ELR (cell line): Measurements from ENCODE around the gene CYP2W1.
A peak's percentile ranks its signal among the peaks of the same experiment; 100 is the strongest.

Experiments
- DNase-seq: peaks from one replicate; pipeline ENCODE4 v3.0.0-alpha.2; 2015; ENCODE audit warnings: low read depth

The CYP2W1 gene

GRCh38 chr7:966291-967069, 16.5 kb upstream of the CYP2W1 start:
- no peak for DNase-seq

GRCh38 chr7:967361-968082, 15.5 kb upstream of the CYP2W1 start:
- DNase-seq = no peak

GRCh38 chr7:968205-969105, 14.5 kb upstream of the CYP2W1 start:
- no peak for DNase-seq

GRCh38 chr7:969403-969802, 13.6 kb upstream of the CYP2W1 start:
- DNase-seq = no peak

- no peak for DNase-seq
Observed at GRCh38 chr7:970744-971143, 12.2 kb upstream of the CYP2W1 start.

GRCh38 chr7:972110-972509, 10.9 kb upstream of the CYP2W1 start:
- DNase-seq = no peak

- no peak for DNase-seq
Observed at GRCh38 chr7:972676-973309, 10.2 kb upstream of the CYP2W1 start.

GRCh38 chr7:973312-973711, 9.7 kb upstream of the CYP2W1 start:
- no peak for DNase-seq

GRCh38 chr7:974172-974571, 8.8 kb upstream of the CYP2W1 start:
- peak; percentile 20 for DNase-seq

GRCh38 chr7:974820-975681, 7.9 kb upstream of the CYP2W1 start, which contains the start of gene COX19:
Gene COX19 (minus strand): TSS chr7:975549. CDS start chr7:975509, 40 bp downstream.
- DNase-seq = peak; percentile 93

GRCh38 chr7:975702-976473, 7.1 kb upstream of the CYP2W1 start:
- no peak for DNase-seq

- DNase-seq = no peak
Observed at GRCh38 chr7:976901-977325, 6.1 kb upstream of the CYP2W1 start.

GRCh38 chr7:977326-978048, 5.5 kb upstream of the CYP2W1 start:
- DNase-seq = peak; percentile 53

GRCh38 chr7:978049-978346, 5.0 kb upstream of the CYP2W1 start:
- DNase-seq = no peak

GRCh38 chr7:978416-979091, 4.4 kb upstream of the CYP2W1 start:
- no peak for DNase-seq

- no peak for DNase-seq
Observed at GRCh38 chr7:979151-979550, 3.8 kb upstream of the CYP2W1 start.

- no peak for DNase-seq
Observed at GRCh38 chr7:979886-980571, 3.0 kb upstream of the CYP2W1 start.

- DNase-seq = no peak
Observed at GRCh38 chr7:981793-982510, 1.0 kb upstream of the CYP2W1 start.
